ENCODE data around the gene DHCR24.
A peak's percentile ranks its signal among the peaks of the same experiment; 100 is the strongest.
"Not testable (repeated sequence)": the region's sequence is repeated elsewhere in the genome, so short reads cannot be mapped to it uniquely, and the experiment has no call there.

Gene DHCR24, protein sequence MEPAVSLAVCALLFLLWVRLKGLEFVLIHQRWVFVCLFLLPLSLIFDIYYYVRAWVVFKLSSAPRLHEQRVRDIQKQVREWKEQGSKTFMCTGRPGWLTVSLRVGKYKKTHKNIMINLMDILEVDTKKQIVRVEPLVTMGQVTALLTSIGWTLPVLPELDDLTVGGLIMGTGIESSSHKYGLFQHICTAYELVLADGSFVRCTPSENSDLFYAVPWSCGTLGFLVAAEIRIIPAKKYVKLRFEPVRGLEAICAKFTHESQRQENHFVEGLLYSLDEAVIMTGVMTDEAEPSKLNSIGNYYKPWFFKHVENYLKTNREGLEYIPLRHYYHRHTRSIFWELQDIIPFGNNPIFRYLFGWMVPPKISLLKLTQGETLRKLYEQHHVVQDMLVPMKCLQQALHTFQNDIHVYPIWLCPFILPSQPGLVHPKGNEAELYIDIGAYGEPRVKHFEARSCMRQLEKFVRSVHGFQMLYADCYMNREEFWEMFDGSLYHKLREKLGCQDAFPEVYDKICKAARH

DNA sequence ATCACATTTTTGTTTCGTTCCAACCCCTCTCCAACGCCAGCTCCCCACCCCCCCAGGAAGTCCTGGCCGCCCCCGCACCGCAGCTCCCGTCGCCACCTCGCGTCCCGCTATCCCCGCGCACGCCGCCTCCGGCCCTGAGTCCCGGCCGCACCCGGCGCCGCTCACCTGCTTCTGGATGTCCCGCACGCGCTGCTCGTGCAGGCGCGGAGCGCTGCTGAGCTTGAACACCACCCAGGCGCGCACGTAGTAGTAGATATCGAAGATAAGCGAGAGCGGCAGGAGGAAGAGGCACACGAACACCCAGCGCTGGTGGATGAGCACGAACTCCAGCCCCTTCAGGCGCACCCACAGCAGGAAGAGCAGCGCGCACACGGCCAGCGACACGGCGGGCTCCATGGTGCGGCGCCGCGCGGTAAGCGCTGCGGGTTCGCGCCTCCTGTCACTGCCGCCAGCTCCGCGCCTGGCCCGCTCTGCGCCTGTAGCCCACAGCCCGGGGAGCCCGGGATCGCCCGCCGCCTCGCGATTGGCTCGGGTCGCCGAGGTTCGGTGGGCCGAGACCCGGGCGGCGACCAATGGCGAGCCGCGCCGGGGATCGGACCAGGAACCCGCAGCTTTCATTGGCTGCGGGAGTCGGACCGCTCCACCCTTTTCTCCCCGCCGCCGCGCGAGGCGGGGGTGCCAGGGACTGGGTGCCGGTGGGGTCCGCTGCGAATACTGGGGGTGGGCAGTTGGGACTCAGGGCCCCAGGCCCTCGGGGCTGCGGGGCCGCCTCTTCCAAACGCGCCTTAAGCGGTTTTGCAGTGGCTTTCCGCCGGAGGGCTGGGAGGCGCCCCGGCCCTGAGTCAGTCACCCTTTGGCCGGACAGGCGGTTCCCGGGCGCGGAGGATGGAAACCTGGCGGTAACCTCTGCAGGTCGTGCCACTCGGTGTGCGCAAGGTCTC, at the start of gene DHCR24:
TSS of gene DHCR24 (minus strand) at position 472 of the 941 bp plus-strand sequence. CDS start at position 396, 76 bp downstream.
- DNase-seq (ENCODE audit: low read depth, low spot score): peak; percentile 47

GRCh38 chr1:54936791-54937190, 49.8 kb upstream of the DHCR24 start:
- no peak for DNase-seq (ENCODE audit: low read depth, low spot score)

DNA sequence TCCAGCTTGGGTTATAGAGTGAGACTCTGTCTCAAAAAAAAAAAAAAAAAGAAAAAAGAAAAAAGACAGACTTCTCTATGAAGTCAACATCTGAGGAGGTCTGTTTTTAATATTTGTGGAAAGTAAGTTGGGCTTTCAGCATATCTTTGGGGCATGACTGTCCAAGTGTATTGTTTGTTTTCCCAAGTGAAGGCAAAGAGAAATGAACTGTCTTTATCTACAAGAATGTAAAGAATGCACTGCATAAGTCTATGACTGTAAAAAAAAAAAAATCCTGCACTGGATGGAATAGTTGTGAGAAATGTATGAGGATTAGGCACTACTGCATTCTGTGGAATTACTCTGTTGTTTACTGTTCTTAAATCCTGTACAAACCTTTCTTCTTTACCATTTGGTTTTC, 47.9 kb upstream of the DHCR24 start:
- no peak for DNase-seq (ENCODE audit: low read depth, low spot score)

DNA sequence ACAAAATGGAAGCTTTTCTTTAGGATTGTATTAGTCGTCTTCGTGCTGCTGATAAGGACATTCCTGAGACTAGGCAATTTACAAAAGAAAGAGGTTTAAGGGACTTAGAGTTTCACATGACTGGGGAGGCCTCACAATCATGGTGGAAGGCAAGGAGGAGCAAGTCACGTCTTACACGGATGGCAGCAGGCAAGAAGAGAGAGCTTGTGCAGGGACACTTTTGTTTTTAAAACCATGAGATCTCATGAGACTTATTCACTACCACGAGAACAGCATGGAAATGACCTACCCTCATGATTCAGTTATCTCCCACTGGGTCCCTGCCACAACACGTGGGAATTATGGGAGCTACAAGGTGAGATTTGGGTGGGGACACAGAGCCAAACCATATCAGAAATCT, 47.1 kb upstream of the DHCR24 start:
- not testable (repeated sequence) for DNase-seq (ENCODE audit: low read depth, low spot score)

DNA sequence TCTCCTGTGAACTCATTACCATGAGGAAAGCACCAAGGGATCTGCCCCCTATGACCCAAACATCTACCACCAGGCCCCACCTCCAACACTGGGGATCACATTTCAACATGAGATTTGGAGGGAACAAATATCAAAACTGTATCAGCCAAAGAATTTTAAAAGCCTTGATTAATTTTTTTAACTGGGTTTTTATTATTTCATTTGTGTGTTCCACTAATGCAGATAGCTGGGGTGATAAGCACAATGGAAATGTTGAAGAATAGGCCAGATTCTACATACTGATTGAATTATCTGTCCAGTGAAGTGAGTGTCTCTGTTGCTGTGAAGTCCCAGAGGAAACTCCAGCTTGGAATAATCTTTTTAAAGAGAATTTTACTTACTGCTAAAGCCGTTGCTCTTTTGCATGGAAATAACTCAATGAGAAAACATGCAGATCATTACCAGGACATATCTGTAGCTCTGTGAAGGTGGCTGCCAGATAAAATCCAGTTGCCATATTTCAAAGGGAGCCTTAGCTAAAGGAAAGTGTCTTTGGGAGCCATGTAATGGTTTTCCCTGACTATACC, 44.4 kb upstream of the DHCR24 start:
- no peak for DNase-seq (ENCODE audit: low read depth, low spot score)

GRCh38 chr1:54929700-54930099, 42.7 kb upstream of the DHCR24 start:
- DNase-seq (ENCODE audit: low read depth, low spot score): no peak

GRCh38 chr1:54928327-54928726, 41.3 kb upstream of the DHCR24 start:
- no peak for DNase-seq (ENCODE audit: low read depth, low spot score)

DNA sequence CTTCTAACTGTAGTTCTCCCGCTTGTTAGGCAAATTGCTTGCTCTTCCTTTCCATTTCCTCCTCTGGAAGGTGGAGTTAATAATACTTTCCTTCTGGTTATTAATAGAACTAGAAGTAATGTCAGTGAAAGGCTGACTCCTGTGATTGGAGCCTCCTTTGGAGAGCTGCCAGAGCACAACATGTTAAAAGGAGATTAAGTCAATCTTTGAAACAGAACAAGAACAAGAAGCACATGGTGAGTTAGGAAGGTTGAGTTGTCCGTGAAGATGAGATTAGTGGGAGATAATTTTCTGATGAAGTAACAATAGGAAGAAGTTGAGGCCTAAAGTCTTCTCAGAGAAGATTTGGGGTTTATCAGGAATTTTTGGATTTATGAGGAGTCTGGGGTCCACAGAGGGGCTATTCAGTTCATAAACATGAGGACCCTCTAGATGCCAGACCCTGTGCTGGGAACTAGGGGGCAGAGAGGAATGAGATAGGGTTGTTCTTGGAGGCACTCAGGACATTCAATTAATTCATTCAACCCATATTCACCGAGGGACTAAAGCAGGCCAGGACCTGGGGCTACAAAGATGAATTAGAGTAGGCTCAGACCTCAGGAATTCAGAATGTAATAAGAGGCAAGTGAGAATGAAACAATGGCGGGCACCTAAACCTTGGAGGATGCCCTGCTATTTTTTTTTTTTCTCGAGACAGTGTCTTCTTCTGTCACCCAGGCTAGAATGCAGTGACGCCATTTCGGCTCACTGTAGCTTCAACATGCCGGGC, 40.7 kb upstream of the DHCR24 start:
- DNase-seq (ENCODE audit: low read depth, low spot score): no peak

DNA sequence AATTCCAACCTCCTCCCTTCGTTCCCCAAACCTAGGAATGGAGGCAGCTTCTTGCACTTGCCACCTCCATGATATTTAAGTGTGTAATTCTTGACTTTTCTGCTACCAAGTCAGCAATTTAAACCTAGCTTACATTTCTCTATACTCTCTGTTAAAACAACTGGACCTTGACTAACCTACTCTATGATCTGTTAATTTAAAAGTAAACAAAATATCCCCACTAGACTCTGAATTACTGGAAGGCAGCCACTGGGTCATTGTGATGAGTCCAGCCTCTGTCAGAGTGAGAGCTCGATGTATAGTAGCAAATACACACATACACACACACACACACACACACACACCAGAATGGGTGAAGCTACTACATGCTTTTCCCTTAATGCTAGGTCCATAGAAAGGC, 40.0 kb upstream of the DHCR24 start:
- no peak for DNase-seq (ENCODE audit: low read depth, low spot score)

DNA sequence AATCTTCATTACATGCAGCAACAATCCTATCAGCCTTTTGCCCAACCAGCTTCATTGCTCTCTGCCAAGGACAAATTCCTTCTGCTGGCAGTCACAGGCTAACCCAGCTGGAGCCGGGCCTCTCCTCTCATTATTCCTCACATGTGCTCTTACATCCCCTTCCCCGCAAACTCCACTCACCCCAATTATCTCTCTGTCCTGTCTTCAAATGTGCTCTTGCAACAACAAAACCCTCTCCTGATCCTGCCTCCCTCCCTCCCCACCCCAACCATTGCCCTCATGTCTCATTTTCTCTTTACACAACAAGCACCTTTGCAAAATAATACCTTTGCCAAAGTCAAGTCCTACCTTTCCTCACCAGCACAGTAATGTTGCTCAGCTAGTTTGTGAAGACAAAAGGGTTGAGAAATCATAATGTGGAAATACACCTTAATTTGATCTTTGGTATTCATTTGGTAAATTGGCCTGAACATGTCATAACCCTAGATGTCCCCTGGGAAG, 36.0 kb upstream of the DHCR24 start:
- DNase-seq (ENCODE audit: low read depth, low spot score): no peak

- DNase-seq (ENCODE audit: low read depth, low spot score): no peak
Measured at GRCh38 chr1:54922040-54922761, 35.2 kb upstream of the DHCR24 start.

GRCh38 chr1:54919367-54920359, 32.7 kb upstream of the DHCR24 start:
- DNase-seq (ENCODE audit: low read depth, low spot score): no peak

GRCh38 chr1:54911076-54911475, 24.1 kb upstream of the DHCR24 start:
- not testable (repeated sequence) for DNase-seq (ENCODE audit: low read depth, low spot score)

GRCh38 chr1:54906586-54906985, 19.6 kb upstream of the DHCR24 start:
- DNase-seq (ENCODE audit: low read depth, low spot score): no peak

GRCh38 chr1:54904476-54905048, 17.6 kb upstream of the DHCR24 start:
- no peak for DNase-seq (ENCODE audit: low read depth, low spot score)

DNA sequence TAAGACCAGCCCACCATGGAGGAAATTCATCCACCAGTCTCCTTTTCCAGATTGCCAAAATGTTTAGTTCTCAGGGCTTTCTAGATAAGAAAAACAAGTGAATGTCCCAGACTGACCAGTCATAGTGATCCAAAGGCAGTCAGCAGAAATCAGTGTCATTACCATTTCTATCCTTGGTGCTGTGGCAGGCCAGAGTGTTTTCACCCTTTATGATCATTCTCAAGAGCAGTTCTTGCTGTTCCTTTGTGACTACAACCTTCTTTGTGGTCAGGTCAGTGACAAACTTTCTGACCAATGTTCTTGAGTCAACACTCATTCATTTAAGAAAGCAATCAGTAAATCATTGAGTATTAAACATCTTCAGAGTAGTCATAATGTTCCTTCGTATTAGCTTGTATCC, 7.3 kb upstream of the DHCR24 start:
- DNase-seq (ENCODE audit: low read depth, low spot score): no peak

DNA sequence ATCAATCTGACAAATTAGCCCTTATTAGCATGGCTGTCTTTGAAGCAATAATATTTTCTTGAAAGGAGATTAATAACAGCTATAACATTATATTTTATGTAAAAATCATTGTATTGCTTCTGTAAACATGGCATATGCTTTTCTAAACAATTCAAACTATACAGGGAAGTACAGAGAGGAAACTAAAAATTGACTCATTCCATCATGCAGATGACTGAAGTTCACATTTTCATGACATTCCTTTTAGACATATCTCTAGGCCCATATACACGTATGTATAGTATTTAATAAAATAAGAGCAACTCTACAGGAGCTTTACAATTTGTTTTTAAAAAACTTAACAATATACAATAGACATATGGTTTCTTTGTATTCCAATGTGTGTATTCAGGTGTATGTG, 5.6 kb upstream of the DHCR24 start:
- DNase-seq (ENCODE audit: low read depth, low spot score): no peak

DNA sequence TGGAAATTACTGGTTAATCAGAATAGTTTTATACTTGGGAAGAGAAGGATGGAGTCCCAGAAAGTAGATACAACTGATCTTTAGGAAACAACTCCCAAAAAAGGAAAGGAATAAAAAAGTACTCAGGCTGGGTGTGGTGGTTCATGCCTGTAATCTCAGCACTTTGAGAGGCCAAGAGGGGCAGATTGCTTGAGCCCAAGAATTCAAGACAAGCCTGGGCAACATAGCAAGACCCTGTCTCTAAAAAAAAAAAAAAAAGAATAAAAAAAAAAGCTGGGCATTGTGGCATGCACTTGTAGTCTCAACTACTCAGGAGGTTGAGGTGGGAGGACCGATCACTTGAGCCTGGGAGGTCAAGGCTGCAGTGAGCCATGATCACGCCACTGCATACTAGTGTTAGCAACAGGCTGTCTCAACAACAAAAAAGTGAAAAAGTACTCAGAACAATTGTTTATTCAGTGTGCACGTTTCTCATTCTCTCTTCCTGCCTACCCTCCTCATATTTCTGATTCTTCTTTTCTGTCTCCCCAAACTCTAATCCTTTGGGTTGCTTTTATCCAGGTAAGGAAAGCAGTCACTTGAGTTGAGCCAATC, 2.2 kb upstream of the DHCR24 start:
- DNase-seq (ENCODE audit: low read depth, low spot score): no peak

Data from activated naive CD8-positive, alpha-beta T cell treated with anti-CD3 and anti-CD28 coated beads, Interleukin-2, amount 50 U/mL, for 16 hours (primary cell).